GM19193 (cell line): ENCODE results near the gene STING1.

ENCODE experiments used
- POLR2A ChIP-seq: IDR thresholded peaks from 4 replicates; pipeline ENCODE4 v1.6.1; 2011; ENCODE audit not compliant: insufficient read depth, insufficient read length; ENCODE audit errors: extremely low read depth

STING1 gene

DNA sequence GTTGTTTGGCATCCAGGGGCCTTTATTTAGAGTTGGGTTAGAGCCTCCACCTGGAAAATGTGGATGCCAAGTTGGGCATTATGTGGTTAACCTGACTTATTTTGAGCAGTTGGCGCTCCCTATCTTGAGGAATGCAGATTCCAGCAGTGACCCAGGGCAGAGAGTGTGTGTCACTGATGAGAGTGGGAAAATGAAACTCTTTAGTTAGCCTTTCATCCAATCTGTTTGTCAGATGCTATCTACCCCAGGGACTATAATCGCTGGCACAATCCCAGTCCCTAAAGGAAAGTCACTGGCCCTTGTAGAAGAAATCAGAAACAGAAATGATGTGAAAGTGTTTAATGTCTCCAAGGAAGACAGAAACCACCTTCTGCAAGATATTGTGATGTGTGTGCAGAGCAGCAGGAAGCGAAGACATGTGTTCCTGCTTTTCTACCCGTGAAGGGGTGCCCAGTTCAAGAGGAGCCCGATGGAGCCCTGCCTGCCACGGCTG, 10.2 kb upstream of the STING1 start:
- no peak for TF ChIP-seq POLR2A

- TF ChIP-seq POLR2A, result no peak
These were observed 5.7 kb upstream of the STING1 start for GRCh38 chr5:139488260-139488659.

DNA sequence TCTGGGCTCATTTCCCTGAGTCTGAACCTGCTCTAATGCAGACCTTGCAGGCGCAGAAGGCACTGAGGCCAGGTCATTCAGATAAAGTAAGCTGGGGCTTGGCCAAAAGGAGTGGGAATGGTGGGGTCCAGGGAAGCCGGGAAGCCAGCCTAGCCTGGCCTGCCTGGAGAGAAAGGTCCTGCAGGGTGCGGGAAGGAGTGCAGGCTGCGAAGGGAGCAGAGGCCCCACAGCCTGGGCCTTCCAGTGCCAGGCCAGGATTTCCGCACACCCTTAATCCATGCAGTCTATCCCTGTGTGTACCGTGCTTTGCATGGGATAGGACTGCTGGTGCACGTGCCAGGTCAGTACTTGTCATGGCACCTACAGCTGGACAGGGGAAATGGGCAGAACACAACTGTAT, 3.6 kb upstream of the STING1 start:
- no peak for TF ChIP-seq POLR2A

- TF ChIP-seq POLR2A, result no peak
These were observed 943 bp downstream of the STING1 start for GRCh38 chr5:139481580-139482049.

DNA sequence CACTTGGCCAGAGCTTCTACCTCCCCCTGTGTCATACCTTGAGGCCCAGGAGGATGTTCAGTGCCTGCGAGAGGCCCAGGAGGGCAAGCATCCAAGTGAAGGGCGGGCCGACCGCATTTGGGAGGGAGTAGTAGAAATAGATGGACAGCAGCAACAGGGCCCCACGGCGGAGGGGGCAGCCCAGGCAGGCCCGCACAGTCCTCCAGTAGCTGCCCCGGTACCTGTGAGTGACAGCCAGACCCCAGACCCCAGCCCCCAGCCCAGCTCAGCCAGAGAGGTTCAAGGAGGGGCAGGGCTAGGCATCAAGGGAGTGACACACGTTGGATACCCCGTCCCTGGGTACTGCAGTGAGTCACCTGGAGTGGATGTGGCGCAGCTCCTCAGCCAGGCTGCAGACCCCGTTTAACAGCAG, 1.4 kb downstream of the STING1 start:
- TF ChIP-seq POLR2A, result no peak

DNA sequence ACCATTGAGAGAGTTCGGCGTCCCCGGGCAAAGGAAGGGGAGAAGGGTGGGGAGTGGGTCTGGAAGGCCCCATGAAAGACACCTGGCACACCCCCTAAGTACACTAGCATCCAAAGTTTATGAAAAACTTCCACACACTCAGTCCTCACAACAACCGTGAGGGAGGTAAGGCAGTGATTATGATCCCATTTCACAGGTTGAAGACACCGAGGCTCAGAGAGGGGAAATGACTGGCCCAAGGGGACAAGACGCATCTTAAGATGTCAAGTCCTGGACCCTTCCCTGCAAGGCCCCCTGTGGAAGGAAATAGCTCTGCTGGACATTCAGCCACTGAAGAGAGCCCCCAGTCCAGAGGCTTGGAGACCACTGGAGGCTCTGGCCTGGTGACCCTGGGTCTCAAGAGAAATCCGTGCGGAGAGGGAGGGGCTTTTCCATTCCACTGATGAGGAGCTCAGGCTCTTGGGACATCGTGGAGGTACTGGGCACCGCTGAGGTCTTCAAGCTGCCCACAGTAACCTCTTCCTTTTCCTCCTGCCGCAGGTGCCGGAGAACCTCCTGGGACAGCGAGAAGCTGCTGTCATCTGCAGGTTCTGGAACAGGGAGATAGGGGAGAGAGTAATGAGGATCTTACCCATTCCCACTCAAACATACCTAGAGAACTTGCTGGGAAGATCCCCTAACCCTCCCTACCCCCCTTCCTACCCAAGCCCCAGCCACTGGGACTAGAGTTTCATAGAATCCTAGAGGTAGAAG, 6.5 kb downstream of the STING1 start:
- TF ChIP-seq POLR2A, result no peak

GRCh38 chr5:139474890-139475791, 7.4 kb downstream of the STING1 start:
- no peak for TF ChIP-seq POLR2A

GRCh38 chr5:139473565-139473964, 9.0 kb downstream of the STING1 start:
- no peak for TF ChIP-seq POLR2A

- no peak for TF ChIP-seq POLR2A
These were observed 9.5 kb downstream of the STING1 start for GRCh38 chr5:139473105-139473504.

GRCh38 chr5:139472386-139473030, 10.1 kb downstream of the STING1 start:
- no peak for TF ChIP-seq POLR2A

GRCh38 chr5:139470821-139471300, 11.7 kb downstream of the STING1 start, which contains the start of gene SMIM33:
Gene SMIM33, plus strand, starts transcription at chr5:139471004. Its CDS starts 118 bp downstream, at chr5:139471122.
- TF ChIP-seq POLR2A, result no peak

DNA sequence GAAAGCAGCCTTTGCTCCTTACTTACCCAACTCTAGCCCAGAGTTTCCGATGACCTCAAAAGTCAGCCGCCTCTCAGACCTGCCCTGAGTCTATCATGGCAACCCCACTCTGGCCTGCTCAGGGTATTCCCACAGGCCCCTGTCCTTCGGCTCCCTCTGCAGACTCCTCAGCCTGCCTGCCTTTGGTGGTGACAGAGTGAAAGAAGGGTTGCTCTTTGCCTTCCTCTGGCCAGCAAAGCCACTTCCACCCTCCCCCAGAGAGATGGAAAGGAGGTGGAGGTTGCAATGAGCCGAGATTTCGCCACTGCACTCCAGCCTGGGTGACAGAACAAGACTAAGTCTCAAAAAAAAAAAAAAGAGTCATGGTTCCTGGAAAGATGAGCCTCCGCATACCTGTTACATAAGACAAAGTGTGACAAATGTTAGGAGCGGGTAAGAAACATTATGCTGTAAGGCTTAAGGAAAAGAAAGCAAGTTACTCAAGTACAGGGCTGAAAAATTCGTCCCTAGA, 14.1 kb downstream of the STING1 start:
- no peak for TF ChIP-seq POLR2A

DNA sequence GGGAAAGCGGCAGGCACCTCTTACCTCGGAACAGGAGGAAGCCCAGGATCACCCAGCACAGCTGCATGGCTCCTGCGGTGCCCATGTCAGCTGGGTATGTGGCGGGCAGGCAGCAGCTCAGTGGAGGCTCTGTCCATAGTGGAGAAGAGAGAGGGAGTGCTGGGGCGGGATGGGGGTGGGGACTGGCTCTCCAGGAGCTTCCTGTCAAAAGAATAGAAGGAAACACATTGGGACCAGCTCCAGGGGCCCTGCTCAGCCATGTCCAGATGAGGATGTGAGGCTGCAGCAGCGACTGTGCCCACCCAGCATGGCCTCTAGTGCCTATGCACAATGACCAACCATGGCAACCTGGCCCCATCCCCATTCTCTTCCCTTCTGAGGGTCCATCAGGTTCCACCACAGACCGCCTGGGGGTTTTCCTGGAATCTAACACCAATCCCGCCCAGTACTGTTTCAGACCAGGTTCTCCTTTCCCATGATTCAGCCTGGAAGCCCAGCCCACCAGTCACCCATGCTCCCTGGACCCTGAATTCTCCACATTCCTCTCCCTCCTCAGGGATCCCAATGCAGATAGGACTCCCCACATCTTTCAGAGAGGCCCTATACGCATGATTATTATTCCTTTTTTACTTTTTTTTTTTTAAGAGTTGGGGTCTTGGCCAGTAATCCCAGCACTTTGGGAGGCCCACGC, 19.8 kb downstream of the STING1 start, which contains the start of gene ECSCR:
TSS of gene ECSCR (minus strand) at position 158 of the 691 bp plus-strand sequence. CDS start at position 85, 73 bp downstream.
- TF ChIP-seq POLR2A, result no peak

GRCh38 chr5:139461698-139462097, 20.9 kb downstream of the STING1 start:
- no peak for TF ChIP-seq POLR2A

DNA sequence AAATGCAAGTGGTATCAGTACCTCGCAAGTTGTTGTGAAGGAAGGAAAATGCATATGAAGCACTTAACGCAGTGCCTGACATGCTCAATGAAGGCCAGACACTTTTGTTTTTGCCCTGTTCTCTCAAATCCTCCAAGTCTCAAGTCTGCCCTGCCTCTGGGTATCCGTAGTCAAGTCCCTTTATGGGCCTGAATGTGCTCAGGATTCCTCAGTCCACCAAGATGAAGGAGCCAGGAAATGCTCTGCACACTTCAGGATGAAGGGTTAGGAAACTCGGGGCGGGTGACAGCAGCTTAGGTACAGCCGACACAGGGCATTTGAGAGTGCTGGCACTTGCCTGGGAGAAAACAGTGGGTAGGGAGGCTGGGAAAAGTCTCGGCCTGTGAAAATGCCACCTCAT, 21.4 kb downstream of the STING1 start:
- TF ChIP-seq POLR2A, result no peak

GRCh38 chr5:139460455-139460854, 22.1 kb downstream of the STING1 start:
- TF ChIP-seq POLR2A, result no peak
